IMR-90 (cell line): ENCODE measurements around the gene TRAPPC8. TPM values are rescaled to one million over a fixed set of nuclear protein-coding genes. Genes with fewer than 3 reads are reported as not detected.

ENCODE experiments used
- ATAC-seq: fragments of 200-7000 bp; cut with Tn5 transposase; 2 replicates; pipeline ENCODE4 v1.9.1; 2020; ENCODE audit warnings: low read depth, mild to moderate bottlenecking, moderate library complexity
- BruUV-seq: library from RNA; stranded (reverse); fragments of 400-500 nt; replicated peaks from 2 replicates; lab custom pipeline; 2021; lab: Mats Ljungman, UMichigan
- CTCF ChIA-PET: fragments of 300-600 bp; formaldehyde crosslinking; extraction: SDS; loops from one replicate; lab custom pipeline; 2021; ENCODE audit warnings: antibody characterized with exemption; lab: Yijun Ruan, JAX
- POLR2A ChIA-PET: fragments of 300-600 bp; sonication (Branson Sonifier 250); formaldehyde crosslinking; loops from one replicate; lab custom pipeline; 2022; ENCODE audit warnings: antibody characterized with exemption; ENCODE audit not compliant: unreplicated experiment; lab: Charles Lee
- DNase-seq: peaks from one replicate; pipeline ENCODE4 v3.0.0; 2013
- H2AFZ ChIP-seq: replicated peaks from 2 replicates; pipeline ENCODE3; 2013; ENCODE audit warnings: low read length, mild to moderate bottlenecking; ENCODE audit not compliant: poor library complexity
- H2AK5ac ChIP-seq: 2 replicates; pipeline ENCODE4 v1.6.1; 2013; ENCODE audit warnings: low read depth, low read length, inconsistent platforms
- H2AK9ac ChIP-seq: replicated peaks from 2 replicates; pipeline ENCODE3; 2013; ENCODE audit warnings: mild to moderate bottlenecking, low read depth, low read length, moderate library complexity; ENCODE audit not compliant: poor library complexity
- H2BK120ac ChIP-seq: 2 replicates; pipeline ENCODE4 v1.6.1; 2013; ENCODE audit warnings: low read depth, low read length, inconsistent platforms
- H2BK15ac ChIP-seq: 3 replicates; pipeline ENCODE4 v1.6.1; 2013; ENCODE audit warnings: low read depth, low read length, inconsistent platforms
- H2BK20ac ChIP-seq: 2 replicates; pipeline ENCODE4 v1.6.1; 2013; ENCODE audit warnings: low read depth, mild to moderate bottlenecking, inconsistent platforms, low read length, moderate library complexity
- H2BK5ac ChIP-seq: 2 replicates; pipeline ENCODE4 v1.6.1; 2013; ENCODE audit warnings: mild to moderate bottlenecking, low read depth, low read length, inconsistent platforms; ENCODE audit not compliant: poor library complexity, severe bottlenecking
- H3K14ac ChIP-seq: replicated peaks from 2 replicates; pipeline ENCODE4 v1.6.1; 2013; ENCODE audit warnings: low read depth, low read length, inconsistent platforms
- H3K18ac ChIP-seq: 2 replicates; pipeline ENCODE4 v1.6.1; 2013; ENCODE audit warnings: low read depth, low read length, control low read depth
- H3K23ac ChIP-seq: 2 replicates; pipeline ENCODE4 v1.6.1; 2013; ENCODE audit warnings: low read depth, low read length, inconsistent platforms
- H3K27ac ChIP-seq: 2 replicates; pipeline ENCODE4 v1.5.1; 2013; ENCODE audit warnings: mild to moderate bottlenecking, control low read depth, low read length; ENCODE audit not compliant: insufficient read depth
- H3K27me3 ChIP-seq: 2 replicates; pipeline ENCODE4 v1.6.1; 2013; ENCODE audit warnings: low read length; ENCODE audit not compliant: control insufficient read depth, insufficient read depth
- H3K36me3 ChIP-seq: 2 replicates; pipeline ENCODE4 v1.6.1; 2013; ENCODE audit warnings: low read length, mixed read lengths; ENCODE audit not compliant: control insufficient read depth, insufficient read depth
- H3K4ac ChIP-seq: 2 replicates; pipeline ENCODE4 v1.6.1; 2013; ENCODE audit warnings: low read depth, low read length, inconsistent platforms
- H3K4me1 ChIP-seq: 2 replicates; pipeline ENCODE4 v1.6.1; 2013; ENCODE audit warnings: low read length, mixed read lengths; ENCODE audit not compliant: control insufficient read depth, insufficient read depth
- H3K4me2 ChIP-seq: 2 replicates; pipeline ENCODE4 v1.6.1; 2013; ENCODE audit warnings: low read depth, mild to moderate bottlenecking, control low read depth, low read length, moderate library complexity
- H3K4me3 ChIP-seq: 2 replicates; pipeline ENCODE4 v1.5.1; 2013; ENCODE audit warnings: low read depth, mild to moderate bottlenecking, control low read depth, low read length, moderate library complexity; ENCODE audit not compliant: insufficient read depth
- H3K56ac ChIP-seq: 2 replicates; pipeline ENCODE4 v1.6.1; 2013; ENCODE audit warnings: low read length, inconsistent platforms; ENCODE audit not compliant: insufficient read depth; ENCODE audit errors: extremely low read depth
- H3K79me1 ChIP-seq, 2 experiments: 2 replicates each; pipeline ENCODE4 v1.6.1; 2013; ENCODE audit warnings: low read length in 2 of 2, inconsistent platforms in 1 of 2, low read depth in 1 of 2
- H3K9ac ChIP-seq: 2 replicates; pipeline ENCODE4 v1.6.1; 2013; ENCODE audit warnings: low read depth, low read length, control low read depth
- H3K9me1 ChIP-seq: 2 replicates; pipeline ENCODE4 v1.6.1; 2013; ENCODE audit warnings: low read length, inconsistent platforms; ENCODE audit not compliant: insufficient read depth
- H3K9me3 ChIP-seq: 2 replicates; pipeline ENCODE4 v1.6.1; 2013; ENCODE audit warnings: low read length; ENCODE audit not compliant: control insufficient read depth, insufficient read depth
- H4K20me1 ChIP-seq: 2 replicates; pipeline ENCODE4 v1.6.1; 2013; ENCODE audit warnings: low read length, inconsistent platforms; ENCODE audit not compliant: insufficient read depth
- H4K5ac ChIP-seq: 2 replicates; pipeline ENCODE4 v1.6.1; 2013; ENCODE audit warnings: mild to moderate bottlenecking, low read depth, low read length, control low read depth
- H4K8ac ChIP-seq, 2 experiments: 2 replicates each; pipeline ENCODE4 v1.6.1; 2013; ENCODE audit warnings: low read depth in 2 of 2, low read length in 2 of 2, control low read depth in 1 of 2, inconsistent platforms in 1 of 2
- H4K91ac ChIP-seq: 2 replicates; pipeline ENCODE4 v1.6.1; 2013; ENCODE audit warnings: low read depth, low read length, inconsistent platforms; ENCODE audit not compliant: insufficient read depth
- BHLHE40 ChIP-seq: fragments of 150-350 bp; IDR thresholded peaks from 2 replicates; pipeline ENCODE4 v1.6.1; 2016; ENCODE audit warnings: mild to moderate bottlenecking, low read depth, low read length
- CEBPB ChIP-seq: IDR thresholded peaks from 2 replicates; pipeline ENCODE4 v1.6.1; 2012; ENCODE audit warnings: low read depth, low read length, improper control_type of control experiment
- CHD1 ChIP-seq: IDR thresholded peaks from 2 replicates; pipeline ENCODE4 v1.6.1; 2012; ENCODE audit warnings: low read depth, low read length, improper control_type of control experiment
- ELK1 ChIP-seq: fragments of 150-350 bp; IDR thresholded peaks from 2 replicates; pipeline ENCODE4 v1.6.1; 2016; ENCODE audit warnings: low read depth, mild to moderate bottlenecking, low read length, moderate library complexity, borderline replicate concordance
- FOS ChIP-seq: fragments of 150-350 bp; IDR thresholded peaks from 2 replicates; pipeline ENCODE4 v1.6.1; 2016; ENCODE audit warnings: low read depth, low read length
- MAFK ChIP-seq: IDR thresholded peaks from 2 replicates; pipeline ENCODE4 v1.6.1; 2012; ENCODE audit warnings: low read depth, low read length, improper control_type of control experiment
- MAZ ChIP-seq: IDR thresholded peaks from 2 replicates; pipeline ENCODE4 v1.6.1; 2012; ENCODE audit warnings: low read depth, mild to moderate bottlenecking, low read length, improper control_type of control experiment, moderate library complexity, borderline replicate concordance
- MXI1 ChIP-seq: IDR thresholded peaks from 2 replicates; pipeline ENCODE4 v1.6.1; 2012; ENCODE audit warnings: low read depth, mild to moderate bottlenecking, low read length, moderate library complexity, borderline replicate concordance
- NFE2L2 ChIP-seq: fragments of 150-350 bp; IDR thresholded peaks from 2 replicates; pipeline ENCODE4 v1.6.1; 2016; ENCODE audit warnings: low read depth, mild to moderate bottlenecking, low read length
- POLR2A ChIP-seq: IDR thresholded peaks from 2 replicates; pipeline ENCODE4 v1.6.1; 2012; ENCODE audit warnings: mild to moderate bottlenecking, low read depth, low read length
- RAD21 ChIP-seq: IDR thresholded peaks from 2 replicates; pipeline ENCODE4 v1.6.1; 2012; ENCODE audit warnings: low read length, improper control_type of control experiment
- RCOR1 ChIP-seq: IDR thresholded peaks from 2 replicates; pipeline ENCODE4 v1.6.1; 2012; ENCODE audit warnings: mild to moderate bottlenecking, low read length, improper control_type of control experiment; ENCODE audit not compliant: insufficient replicate concordance
- RFX5 ChIP-seq: IDR thresholded peaks from 2 replicates; pipeline ENCODE4 v1.8.0; 2012; ENCODE audit warnings: low read depth, mild to moderate bottlenecking, low read length, moderate library complexity
- SMC3 ChIP-seq: fragments of 150-350 bp; IDR thresholded peaks from 2 replicates; pipeline ENCODE4 v1.6.1; 2016; ENCODE audit warnings: low read depth, mild to moderate bottlenecking, antibody characterized with exemption, low read length, moderate library complexity
- WGBS, 2 experiments: methylation state at CpG; one replicate each; pipeline versions ENCODE4 v1.1.5 to v1.1.7; 2013; ENCODE audit warnings: missing lambda C conversion rate in 2 of 2; ENCODE audit not compliant: insufficient read length in 1 of 2; ENCODE audit errors: extremely low coverage in 2 of 2; 5-methylcytosine and 5-hydroxymethylcytosine counted together
- dilution Hi-C: fragments of 300-500 bp; cut with HindIII; formaldehyde crosslinking; loops from one replicate; pipeline ENCODE4 v1.14.3; 2018; ENCODE audit warnings: low sequenced_read_pairs; ENCODE audit not compliant: unreplicated experiment
- in situ Hi-C: fragments of 300-500 bp; cut with MboI; formaldehyde crosslinking; loops from 3 replicates; pipeline ENCODE4 v1.14.3; 2019; ENCODE audit warnings: low sequenced_read_pairs, inconsistent platforms, mixed read lengths
- intact Hi-C: fragments of 100-400 bp; cut with micrococcal nuclease; formaldehyde crosslinking; loops from 2 replicates; pipeline ENCODE4 v1.10.0; 2022
- polyA plus RNA-seq, 3 experiments: library from polyadenylated mRNA; depleted of rRNA; stranded (reverse); fragments of >200 nt; gene quantifications; 2 replicates each; pipeline ENCODE4 v1.2.3, GENCODE V29; 2012; ENCODE audit warnings: low replicate concordance in 1 of 3
- total RNA-seq: library from RNA; depleted of rRNA; stranded (reverse); fragments of >200 nt; gene quantifications from 2 replicates; pipeline ENCODE4 v1.2.3, GENCODE V29; 2012
- TF ChIP-seq, protein P1 (sequence below): fragments of 150-350 bp; IDR thresholded peaks from 2 replicates; pipeline ENCODE4 v1.6.1; 2017; ENCODE audit warnings: mild to moderate bottlenecking, antibody characterized with exemption, low read length, low read depth
- TF ChIP-seq, protein P2 (sequence below): conservative IDR thresholded peaks from 2 replicates; pipeline ENCODE4 v1.5.1; 2012; ENCODE audit warnings: mild to moderate bottlenecking, low read depth, low read length, improper control_type of control experiment

The TRAPPC8 gene
- total and polyA plus RNA-seq, 2 of the 4 experiments (the other 2 are of a cell fraction): 21.8 to 54.3 TPM

DNA sequence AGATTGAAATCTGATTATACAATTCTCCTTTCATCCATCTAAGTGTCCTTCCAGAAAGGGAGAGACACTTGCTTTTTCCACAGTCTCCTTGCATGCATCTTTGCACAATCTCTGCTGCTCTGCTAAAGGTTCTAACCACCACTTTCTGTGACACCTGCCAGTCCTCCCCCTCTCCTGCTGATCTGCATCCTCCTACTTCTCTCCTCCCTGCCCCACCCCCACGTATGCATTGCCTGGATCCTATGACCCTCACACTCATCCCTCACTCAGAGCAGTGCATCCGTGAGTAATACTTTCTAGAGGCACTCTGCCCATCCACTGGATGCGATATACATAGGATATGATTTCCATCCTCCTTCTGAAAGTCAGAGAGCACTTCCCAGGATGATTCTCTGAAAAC is 27.7 kb upstream of the TRAPPC8 start:
- Histone ChIP-seq H3K9ac (no peak overlapping the region), H3K56ac (no peak overlapping the region), H3K36me3 (no peaks in the 10 kb centered on the region), H2AK5ac (no peak overlapping the region), H2BK20ac (no peak overlapping the region), H3K9me3 (peaks cover 9% of the 10 kb centered on the region), H4K91ac (no peak overlapping the region), H3K9me1 (no peaks in the 10 kb centered on the region), H4K8ac (no peak overlapping the region), H3K4me3 (no peak overlapping the region), H3K27ac (no peak overlapping the region), H2BK120ac (no peak overlapping the region), H4K20me1 (no peaks in the 10 kb centered on the region), H2BK15ac (no peak overlapping the region), H3K27me3 (no peaks in the 10 kb centered on the region), H2AFZ (no peak overlapping the region), H2BK5ac (no peak overlapping the region), H3K4me2 (no peak overlapping the region), H3K4ac (no peak overlapping the region), H3K14ac (no peak overlapping the region), H3K18ac (no peak overlapping the region), H3K79me1 (no peaks in the 10 kb centered on the region), H3K4me1 (no peaks in the 10 kb centered on the region), H4K5ac (no peak overlapping the region), H3K23ac (no peak overlapping the region), H2AK9ac (no peak overlapping the region)
- no peak for DNase-seq
- no CpG with 5 or more reads among the region's 3 CpGs for WGBS, 2 experiments
- in situ Hi-C loops: loop anchor here (10.0 to 25.0 kb wide), 2 partner anchors 236 to 408 kb away; no protein-coding TSS in a partner anchor
- intact Hi-C loops: no loop called here
- ChIA-PET CTCF (no interaction called here), POLR2A (no interaction called here)
- BruUV-seq: no TSS peak
- dilution Hi-C loops: no loop called here
- TF ChIP-seq, protein P1, sequence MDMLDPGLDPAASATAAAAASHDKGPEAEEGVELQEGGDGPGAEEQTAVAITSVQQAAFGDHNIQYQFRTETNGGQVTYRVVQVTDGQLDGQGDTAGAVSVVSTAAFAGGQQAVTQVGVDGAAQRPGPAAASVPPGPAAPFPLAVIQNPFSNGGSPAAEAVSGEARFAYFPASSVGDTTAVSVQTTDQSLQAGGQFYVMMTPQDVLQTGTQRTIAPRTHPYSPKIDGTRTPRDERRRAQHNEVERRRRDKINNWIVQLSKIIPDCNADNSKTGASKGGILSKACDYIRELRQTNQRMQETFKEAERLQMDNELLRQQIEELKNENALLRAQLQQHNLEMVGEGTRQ: no peak
- TF ChIP-seq BHLHE40 (no peak), CHD1 (no peak), RCOR1 (no peak), MAFK (no peak), ELK1 (no peak), MAZ (no peak), CEBPB (no peak), MXI1 (no peak), POLR2A (no peak), RFX5 (no peak), FOS (no peak), NFE2L2 (no peak), SMC3 (no peak), RAD21 (no peak)
- TF ChIP-seq, protein P2, sequence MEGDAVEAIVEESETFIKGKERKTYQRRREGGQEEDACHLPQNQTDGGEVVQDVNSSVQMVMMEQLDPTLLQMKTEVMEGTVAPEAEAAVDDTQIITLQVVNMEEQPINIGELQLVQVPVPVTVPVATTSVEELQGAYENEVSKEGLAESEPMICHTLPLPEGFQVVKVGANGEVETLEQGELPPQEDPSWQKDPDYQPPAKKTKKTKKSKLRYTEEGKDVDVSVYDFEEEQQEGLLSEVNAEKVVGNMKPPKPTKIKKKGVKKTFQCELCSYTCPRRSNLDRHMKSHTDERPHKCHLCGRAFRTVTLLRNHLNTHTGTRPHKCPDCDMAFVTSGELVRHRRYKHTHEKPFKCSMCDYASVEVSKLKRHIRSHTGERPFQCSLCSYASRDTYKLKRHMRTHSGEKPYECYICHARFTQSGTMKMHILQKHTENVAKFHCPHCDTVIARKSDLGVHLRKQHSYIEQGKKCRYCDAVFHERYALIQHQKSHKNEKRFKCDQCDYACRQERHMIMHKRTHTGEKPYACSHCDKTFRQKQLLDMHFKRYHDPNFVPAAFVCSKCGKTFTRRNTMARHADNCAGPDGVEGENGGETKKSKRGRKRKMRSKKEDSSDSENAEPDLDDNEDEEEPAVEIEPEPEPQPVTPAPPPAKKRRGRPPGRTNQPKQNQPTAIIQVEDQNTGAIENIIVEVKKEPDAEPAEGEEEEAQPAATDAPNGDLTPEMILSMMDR: no peak
- ATAC-seq: no peak
